GM18870 (cell line): ENCODE results near the gene PTH1R.

Source experiments
- ATAC-seq: cut with Tn5 transposase; IDR thresholded peaks from one replicate; pipeline ENCODE4 v1.9.1; 2021; ENCODE audit warnings: moderate library complexity; ENCODE audit not compliant: unreplicated experiment

Gene PTH1R

DNA sequence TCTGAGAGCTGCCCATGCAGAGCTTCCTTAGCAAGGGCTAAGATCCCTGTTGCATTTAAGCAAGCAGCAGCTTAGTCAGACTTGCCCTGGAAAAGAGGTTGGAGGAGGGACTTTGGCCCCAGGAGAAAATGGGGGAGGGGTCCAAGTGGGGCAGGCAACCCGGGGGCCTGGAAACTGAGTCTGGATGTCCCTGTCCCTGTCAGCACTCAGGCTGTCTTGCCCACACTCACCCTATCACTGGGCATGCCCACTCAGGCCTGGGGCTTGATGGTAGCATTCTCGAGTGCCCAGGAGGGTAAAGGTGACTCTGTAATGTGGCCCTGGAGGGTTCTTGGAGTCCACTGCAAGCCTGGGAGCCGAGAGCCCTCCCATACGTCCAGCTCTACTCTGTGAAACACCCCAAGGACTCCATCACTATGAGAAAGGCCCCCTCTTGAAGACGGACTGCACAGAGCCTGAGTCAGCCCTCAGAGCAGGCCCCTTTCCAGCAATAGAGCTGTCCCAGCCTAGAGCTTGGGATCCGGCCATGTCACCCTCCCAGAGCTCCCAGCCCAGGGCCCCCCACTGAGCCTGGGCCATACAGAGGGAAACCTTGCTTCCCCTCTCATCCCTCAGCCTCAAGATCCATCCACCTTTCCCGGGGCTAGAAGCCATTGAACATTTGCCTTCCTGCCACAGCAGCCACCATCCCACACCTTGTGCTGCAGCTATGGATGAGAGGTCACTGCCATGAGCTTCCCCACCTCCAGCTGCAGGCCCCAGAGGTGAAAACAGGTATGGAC is 27.6 kb upstream of the PTH1R start:
- no peak for ATAC-seq

DNA sequence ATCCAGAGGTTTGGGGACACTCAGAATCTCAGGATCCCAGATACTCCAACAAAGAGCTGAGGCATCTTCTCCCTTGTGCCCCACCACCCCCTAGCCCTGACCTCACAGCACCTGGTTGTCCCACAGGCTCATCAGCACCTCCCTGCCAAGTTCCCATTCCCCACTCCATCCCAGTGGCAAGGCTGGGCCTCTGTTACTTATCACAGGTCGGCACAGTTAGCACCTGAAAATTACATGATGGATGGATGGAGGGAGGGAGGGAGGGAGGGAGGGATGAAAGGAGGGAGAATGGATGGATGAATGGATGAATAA is 27.1 kb upstream of the PTH1R start:
- no peak for ATAC-seq

DNA sequence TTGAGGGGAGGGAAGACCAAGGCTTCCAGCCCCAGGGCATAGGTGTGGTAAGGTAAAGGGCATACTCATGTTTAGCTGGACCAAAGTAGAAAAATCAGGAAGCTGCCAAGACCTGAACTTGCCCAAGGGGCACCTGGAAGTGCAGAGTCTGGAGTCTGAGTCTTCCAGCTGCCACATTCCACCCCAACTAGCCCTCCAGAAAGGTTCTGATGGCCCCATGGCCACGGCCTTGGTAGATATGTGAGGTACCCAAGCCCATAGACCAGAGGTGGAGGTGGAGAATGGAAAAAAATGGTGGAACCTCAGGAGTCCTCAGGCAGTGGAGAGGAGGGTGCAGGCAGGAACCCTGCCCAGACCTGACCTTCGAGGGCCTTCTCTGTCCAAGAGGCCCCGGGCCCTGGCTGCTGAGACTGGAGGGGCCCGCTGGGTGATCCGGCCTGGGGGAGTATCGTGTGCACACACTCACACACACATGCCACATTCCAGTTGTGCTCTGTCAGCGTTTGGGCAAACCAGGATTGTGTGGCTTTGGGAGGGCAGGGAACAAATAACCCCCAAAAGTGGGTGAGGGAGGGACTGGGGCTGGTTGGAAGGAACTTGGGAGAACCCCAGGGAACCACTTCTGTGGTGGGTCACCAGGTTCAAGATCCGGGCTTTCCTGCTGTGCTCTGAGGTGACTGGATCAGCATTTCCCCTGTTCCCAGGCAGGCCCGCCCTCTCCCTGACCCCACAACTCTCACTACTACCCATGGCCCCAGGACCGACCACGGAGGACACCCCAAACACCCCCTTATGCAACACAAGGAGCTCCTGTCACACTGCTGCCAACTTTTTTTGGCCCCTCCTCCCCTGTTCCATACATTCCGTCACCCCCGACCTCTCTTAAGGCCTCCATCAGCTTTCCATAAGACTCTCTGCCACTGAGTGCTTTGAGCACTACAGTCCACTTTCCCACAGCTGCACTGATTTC is 25.9 kb upstream of the PTH1R start:
- ATAC-seq, result no peak

DNA sequence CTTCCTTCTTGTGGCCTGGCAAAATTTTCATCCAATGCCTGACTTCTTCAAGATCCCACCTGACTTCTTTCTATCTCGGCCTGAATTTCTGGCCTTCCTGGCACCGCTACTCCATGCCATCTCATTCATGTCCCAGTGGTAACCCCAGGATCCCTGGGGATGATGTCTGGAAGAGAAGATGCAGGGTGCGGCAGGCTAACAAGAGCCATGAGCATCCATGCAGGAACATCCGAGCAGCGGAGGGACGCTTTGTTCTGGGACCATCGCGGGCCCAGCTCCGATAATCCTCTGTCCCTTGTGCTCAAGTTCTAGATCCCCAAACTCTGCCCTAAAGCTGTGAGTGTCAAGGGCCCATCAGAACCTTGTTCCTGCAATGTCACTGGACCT is 25.2 kb upstream of the PTH1R start:
- no peak for ATAC-seq

DNA sequence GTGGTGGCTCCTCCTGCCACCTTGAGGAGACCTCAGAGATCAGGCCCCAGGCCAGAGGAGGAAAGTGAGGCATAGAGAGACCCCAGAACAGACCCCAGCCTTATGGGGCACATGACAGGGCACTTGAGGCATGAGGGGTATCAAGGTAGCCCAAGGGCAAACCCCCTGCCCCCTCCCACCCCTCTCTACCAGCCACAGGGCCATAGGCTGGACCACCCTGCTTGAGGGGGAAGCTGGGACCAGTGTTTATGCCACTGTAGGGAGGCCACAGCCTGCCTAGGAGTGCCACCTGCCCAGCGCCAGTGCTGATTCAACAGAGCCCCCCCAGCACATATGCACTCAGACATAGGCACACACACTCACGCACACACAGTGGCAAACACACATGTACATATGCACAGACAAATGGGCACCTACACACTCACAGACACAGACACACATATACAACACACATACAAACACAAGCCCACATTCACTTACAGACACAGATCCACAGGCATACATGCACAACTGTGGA is 24.6 kb upstream of the PTH1R start:
- no peak for ATAC-seq

DNA sequence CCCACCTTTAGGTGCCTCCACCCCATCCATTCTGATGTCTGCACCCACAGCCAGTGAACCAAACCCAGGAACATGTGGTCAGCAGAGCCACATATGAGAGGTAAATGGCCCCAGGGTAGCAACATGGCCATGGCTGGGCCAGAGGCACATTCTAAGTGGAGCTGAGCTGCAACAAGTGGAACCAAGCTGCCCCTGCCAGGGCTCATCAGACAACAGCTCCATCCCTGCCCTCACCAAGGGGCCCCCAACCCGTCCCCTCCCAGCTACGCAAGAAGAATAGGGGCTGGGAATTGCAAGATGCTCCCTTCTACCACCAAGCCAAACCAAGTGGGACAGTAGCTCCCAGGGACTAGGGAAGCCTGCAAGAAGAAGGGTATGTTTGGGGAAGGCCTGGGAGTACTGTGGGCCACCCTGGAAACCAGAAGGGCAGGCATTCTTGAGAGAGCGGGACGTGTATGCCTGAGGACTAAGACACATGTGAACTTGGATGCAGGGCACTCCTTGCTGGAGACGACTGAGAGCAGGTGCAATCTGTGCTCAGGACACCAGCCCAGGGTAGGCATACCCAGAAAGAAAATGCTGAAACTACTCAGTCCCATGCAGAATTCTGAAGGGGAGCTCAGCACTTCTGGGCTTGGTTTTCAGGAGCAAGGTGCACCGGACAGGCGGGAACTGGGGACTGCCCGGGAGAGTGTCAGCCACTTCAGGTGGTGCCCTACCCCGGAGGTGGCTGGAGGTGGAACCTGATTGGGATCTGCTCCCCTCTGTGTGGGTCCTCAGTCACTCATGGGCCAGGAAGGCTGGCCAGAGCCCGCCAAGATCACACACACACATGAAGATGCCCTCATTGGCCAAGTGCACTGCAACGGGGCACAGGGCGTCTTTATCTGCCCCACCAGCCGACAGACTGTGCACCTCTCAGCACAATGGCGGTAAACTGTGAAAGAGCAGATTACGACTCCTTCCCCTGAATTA is 23.8 kb upstream of the PTH1R start:
- ATAC-seq, result no peak

DNA sequence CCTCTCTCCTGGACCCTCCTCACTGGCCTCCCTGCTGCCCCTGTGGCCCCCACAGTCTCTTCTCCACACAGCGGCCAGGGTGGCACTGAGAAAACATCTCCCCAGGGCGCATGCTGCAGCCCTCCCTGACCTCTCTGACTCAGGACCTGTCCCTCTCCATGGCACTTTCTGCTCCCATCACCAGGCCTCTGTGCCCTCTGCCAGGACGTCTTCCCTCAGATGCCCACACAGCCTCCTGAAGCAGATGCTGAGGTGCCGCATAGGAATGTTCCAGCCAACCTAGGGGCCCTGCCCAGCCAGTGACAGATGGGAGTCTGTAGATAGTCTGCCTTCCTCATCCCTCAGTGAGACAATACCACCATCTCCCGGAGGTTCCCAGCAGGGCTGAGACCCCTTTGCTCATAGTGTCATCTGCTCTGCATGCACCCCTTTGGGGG is 22.9 kb upstream of the PTH1R start:
- no peak for ATAC-seq

DNA sequence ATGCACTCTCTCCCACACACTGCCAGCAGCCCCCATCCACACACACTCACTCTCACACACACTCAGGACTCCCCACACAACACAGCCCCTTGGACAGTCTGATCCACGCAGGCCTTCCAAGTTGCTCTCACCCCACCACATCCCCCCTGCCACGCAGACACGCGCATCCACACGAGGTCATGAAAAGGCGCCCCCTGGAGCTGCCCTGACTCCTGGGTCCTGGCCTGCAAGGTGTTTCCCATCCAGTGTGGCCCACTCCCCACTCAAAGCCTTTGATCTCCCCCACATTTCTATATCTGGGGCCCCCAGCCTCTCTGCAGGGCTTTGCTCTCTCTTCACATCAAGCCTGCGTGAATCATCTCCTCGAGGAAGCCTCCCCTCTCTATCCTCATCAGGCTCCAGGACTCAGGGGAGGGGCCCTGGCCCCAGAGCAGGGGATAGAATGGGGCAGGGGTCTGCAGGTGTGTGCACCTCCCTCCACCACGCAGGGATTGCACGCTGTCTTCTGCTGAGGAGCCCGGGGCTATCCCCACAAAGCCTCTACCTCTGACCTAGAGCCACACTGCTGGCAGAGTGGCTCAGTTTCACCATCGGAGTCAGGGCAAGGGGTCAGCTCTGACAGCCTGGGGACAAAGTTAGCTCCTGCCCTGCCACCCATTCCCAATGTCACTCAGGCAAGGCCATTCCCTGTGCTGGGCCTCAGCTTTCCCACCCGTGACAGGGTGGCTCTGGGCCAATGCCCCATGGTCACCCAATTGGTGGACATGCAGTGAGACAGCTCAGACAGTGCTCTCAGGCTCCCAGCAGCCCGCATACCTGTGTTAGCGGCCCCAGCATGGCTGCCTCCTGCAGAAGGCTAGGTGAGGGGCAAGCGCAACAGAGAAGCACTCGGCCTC is 20.7 kb upstream of the PTH1R start:
- ATAC-seq, result no peak

DNA sequence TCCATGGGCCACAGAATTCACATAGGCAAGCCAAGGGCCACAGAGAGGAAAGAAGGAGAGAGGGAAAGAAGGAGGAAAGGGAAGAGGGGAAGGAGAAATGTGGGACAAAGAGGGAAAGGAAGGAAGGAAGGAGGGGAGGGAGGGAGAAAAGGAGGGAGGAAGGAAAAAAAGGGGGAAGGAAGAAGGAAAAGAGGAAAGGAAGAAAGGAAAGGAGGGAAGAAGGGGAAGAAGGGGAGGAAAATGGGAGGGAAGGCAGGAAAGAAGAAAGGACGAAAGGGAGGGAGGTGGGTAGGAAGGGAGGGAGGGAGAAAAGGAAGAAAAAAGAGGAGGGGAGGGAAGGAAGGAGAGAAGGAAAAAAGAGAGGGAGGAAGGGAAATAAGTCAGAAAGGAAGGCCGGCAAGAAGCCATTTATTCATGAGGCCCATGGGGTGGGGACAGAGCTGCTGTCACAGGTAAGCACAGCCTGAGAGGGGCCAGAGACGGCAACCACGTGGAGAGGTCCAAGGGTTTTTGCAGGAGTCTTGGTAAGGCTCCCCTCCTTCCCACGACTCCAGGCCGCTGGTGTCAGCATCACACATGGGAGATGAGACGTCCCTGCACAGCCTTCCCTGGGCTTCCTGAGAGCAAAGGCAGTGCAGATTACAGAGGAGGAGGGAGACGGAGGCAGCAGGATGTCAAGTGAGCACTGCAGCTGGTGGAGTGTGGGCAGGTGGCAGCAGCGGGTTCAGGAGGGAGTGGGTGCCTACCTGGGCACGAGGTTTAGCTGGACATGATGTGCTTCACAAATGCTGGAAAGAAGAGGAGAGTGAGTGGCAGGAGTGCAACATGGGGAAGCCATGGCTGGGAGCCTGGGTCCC is 19.8 kb upstream of the PTH1R start:
- ATAC-seq, result no peak

DNA sequence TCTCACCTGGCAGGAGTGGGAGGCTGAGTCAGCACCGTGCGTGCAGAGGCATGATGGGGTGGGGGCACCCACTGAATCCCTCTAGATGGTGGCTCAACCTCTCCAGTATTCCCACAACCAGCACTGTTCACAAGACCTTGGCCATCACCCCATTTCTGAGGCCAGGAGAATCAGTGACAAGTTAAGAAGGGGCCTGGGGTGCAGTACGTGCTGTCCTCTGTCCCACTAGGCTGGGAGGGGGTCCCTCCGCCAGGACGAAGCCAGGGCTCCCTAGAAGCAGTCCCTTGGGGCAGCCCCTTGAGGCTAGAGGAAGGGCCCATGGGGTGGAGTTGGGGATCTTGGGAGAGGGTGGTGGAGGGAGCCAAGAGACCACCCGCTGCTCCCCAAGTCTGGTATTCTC is 19.1 kb upstream of the PTH1R start:
- ATAC-seq, result no peak

DNA sequence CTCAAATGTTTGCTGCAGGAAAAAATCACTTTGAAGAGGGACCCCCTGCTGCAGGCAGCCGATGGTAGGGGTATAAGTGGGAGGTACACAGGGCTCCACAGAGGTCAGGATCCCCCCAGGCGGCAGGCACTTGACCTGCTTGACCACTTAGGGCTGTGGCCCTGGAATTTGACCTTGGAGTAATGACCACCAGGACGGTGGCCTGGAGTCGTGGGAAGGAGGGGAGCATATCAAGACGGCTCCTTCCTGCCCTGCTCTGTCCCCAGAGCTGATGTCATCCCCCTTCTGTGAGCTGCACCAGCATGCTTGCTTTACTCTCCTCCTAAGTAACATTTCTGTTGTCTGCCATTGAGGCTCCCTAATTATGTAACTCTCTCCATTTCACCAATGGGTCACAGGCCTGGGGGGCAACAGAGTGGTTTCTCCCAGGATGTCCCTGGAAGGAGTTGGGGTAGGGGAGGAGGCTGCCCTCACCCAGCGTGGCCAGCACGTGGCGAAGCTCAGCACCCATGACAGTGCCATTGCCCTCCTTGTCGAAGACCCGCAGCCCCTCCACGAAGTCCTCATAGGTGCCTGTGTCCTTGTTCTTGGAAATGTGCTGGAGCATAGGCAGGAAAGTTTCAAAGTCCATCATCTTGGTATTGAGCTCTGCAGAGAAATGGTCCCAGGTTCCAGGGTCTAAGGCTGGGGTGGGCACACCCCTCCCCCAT is 18.4 kb upstream of the PTH1R start:
- no peak for ATAC-seq

DNA sequence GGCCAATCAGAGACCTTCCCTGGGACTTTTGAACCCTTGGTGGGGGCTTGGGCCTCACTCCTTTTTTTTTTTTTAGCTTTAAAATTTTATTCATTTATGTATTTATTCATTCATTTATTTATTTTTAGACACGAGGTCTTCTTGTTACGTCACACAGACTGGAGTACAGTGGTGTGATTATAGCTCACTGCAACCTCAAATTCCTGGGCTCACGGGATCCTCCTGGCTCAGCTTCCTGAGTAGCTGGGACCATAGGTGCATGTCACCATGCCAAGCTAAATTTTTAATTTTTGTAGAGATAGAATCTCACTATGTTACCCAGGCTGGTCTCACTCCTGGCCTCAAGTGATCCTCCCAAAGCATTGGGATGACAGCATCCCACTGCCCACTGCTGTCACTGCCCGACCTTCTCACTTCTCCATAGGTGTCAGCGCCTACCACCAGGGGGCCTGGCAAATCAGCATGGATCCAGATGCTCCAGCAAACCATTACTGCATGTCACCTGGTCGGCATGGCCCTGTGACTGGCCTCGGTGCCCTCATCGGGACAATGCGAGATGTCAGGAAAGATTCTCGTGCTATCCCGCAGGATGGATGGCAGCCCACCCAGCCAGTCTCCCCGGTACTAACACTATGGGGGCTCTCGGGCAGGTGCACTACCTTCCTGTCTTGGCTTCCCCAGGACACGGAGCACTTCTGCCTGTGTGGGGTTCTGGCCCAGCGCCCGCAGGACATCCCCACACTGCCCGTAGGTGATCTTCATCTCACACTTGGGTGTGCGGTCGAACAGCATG is 17.3 kb upstream of the PTH1R start:
- no peak for ATAC-seq

DNA sequence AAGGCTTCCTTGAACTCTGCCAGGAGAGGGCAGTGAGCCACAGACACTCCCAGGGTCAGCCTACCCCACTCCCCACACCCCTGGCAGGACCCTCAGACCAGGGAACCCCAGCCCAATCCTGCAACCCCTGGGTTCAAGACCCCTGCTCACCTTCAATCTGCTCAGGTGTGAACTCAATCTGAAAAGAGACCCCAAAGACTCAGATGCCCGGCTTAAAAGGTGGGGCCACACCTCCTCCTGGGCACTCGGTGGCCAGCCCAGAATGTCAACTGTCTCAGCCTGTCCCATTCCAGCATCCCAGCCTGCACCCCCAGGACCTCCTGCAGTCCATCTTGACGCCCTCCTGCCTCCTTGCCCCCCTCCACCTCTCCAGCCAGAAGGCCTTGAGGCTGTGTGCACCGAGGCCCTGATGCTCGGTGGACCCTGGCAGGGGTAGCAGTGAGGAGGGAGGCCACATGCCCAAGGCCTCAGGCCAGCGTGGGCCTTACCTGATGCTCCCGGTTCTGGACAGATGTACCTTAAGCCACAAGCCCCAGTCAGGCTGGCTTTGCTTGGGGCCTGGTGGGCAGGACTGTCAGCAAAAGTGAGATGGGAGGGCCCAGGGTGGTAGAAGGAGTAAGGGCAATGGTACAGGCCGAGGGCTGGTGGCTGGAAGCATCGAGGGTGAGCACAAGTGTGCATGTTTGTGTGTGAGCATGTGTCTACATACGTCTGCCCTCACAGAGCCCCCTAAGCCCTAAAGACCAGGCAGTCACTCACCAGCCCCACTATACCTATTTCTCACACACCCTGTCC is 16.5 kb upstream of the PTH1R start:
- no peak for ATAC-seq

DNA sequence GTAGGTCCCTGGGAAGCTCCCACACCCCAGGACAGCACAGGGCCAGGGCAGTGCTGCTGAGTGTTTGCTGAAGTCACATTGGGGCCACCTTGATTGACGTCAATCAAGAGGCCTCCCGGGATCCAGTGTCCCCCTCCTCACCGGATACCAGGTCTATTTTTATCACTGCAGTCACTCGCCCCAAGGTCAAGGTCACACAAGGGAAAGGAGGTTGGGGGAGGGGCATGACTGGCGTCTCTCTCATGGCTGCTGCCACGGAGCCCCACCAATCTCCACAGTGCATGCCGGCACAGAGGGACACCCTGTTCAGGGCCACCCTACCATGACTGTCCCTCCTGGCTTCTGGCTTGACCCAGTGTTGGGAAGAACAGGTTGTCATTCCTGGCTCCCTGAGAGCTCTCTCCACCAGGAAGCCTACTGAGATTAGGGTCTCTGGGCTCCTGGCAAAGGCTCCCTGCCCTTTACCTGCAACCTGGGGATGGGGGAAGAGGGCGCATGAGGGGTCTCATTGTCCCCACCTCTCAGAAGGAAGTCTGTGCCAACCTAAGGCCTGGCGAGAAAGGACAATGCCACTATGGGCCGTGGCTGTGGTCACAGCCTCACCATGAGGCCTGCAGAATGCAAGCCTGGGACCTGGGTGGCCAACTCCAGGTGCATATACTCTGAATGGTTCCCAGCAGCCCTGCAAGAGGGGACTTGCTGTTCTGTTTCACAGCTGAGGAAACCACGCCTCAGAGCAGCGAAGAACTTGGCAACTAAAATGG is 15.7 kb upstream of the PTH1R start:
- ATAC-seq, result no peak

DNA sequence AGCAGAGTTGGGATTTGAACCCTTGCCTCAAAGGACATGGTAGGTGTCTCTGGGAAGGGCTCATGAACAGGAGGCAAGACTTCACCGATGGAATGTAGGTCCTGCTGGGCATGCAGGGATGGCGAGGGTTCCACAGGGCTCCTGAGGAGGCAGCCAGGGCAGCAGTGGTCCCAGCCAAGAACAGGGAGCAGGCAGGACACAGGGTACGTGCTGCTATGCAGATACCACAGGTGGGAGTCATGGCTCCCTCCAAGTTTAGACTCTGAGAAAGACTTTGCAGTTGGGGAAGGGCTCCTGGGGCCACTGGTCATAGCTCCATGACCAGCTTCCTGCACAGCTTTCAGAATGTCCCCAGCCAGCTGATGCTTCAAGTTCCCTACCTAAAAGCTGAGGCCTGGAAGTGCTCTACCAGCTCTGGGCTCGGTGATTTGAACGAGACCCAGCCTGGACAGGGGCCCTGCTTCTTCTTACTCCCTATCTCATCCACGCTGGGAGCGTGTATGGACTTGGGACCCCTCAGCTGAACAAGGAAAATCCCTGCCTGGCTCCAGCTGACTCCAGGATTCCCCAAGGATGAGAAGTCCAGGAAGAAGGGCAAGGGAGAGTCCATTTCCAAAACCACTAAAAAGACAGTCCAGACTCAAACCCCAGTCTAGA is 15.0 kb upstream of the PTH1R start:
- ATAC-seq, result no peak
